ENCODE data around the gene BCAS3. TPM values are rescaled to one million over a fixed set of nuclear protein-coding genes. Genes with fewer than 3 reads are reported as not detected.

Gene BCAS3
- total RNA-seq, 2 experiments from 2014 or later = 13.4 to 14.5 TPM

GRCh38 chr17:61324950-61325349 lies 647.3 kb downstream of the BCAS3 start:
- H3K4me3 ChIP-seq (ENCODE audit: low read depth, low read length, poor library complexity, severe bottlenecking) = no peak overlapping the region
- no TSS peak for BruUV-seq (replicated peaks)
- ChIA-PET CTCF (ENCODE audit: unreplicated experiment) (no interaction called here), POLR2A (no interaction called here)
- H3K36me3 ChIP-seq (ENCODE audit: insufficient read depth, low read length) = no peaks in the 10 kb centered on the region
- TF ChIP-seq EZH2phosphoT487 (IDR thresholded peaks at IDR 0.05; ENCODE audit: borderline replicate concordance, low read depth, low read length) (no peak), CTCF (conservative IDR thresholded peaks at IDR 0.05; ENCODE audit: low read length) (no peak)
- H4K20me1 ChIP-seq (ENCODE audit: insufficient read depth, low read length) = no peaks in the 10 kb centered on the region
- intact Hi-C loops (cut with micrococcal nuclease; ENCODE audit: unreplicated experiment) = no loop called here
- H2AFZ ChIP-seq (ENCODE audit: low read length) = no peak overlapping the region
- no peaks in the 10 kb centered on the region for H3K9me2 ChIP-seq (ENCODE audit: insufficient read depth, low read length)
- no peak for DNase-seq (ENCODE audit: low spot score)
- H3K27ac ChIP-seq (ENCODE audit: low read depth, low read length, poor library complexity, severe bottlenecking) = no peak overlapping the region
- no peaks in the 10 kb centered on the region for H3K79me2 ChIP-seq (ENCODE audit: insufficient read depth, low read depth, low read length)
- H3K9me3 ChIP-seq (ENCODE audit: low read length) = no peaks in the 10 kb centered on the region
- H3K4me2 ChIP-seq (ENCODE audit: low read length) = no peak overlapping the region
- H3K4me1 ChIP-seq (ENCODE audit: insufficient read depth, low read length, poor library complexity, severe bottlenecking) = no peaks in the 10 kb centered on the region

- TF ChIP-seq CTCF (conservative IDR thresholded peaks at IDR 0.05; ENCODE audit: low read length) = no peak
- no peak for TF ChIP-seq EZH2phosphoT487 (IDR thresholded peaks at IDR 0.05; ENCODE audit: borderline replicate concordance, low read depth, low read length)
- no peak overlapping the region for H3K4me2 ChIP-seq (ENCODE audit: low read length)
- no peaks in the 10 kb centered on the region for H3K9me3 ChIP-seq (ENCODE audit: low read length)
- H3K9me2 ChIP-seq (ENCODE audit: insufficient read depth, low read length) = no peaks in the 10 kb centered on the region
- intact Hi-C loops (cut with micrococcal nuclease; ENCODE audit: unreplicated experiment) = no loop called here
- H3K36me3 ChIP-seq (ENCODE audit: insufficient read depth, low read length) = no peaks in the 10 kb centered on the region
- CTCF ChIA-PET (ENCODE audit: unreplicated experiment) = no interaction called here
- H4K20me1 ChIP-seq (ENCODE audit: insufficient read depth, low read length) = no peaks in the 10 kb centered on the region
- no TSS peak for BruUV-seq (replicated peaks)
- H3K4me3 ChIP-seq (ENCODE audit: low read depth, low read length, poor library complexity, severe bottlenecking) = no peak overlapping the region
- H3K4me1 ChIP-seq (ENCODE audit: insufficient read depth, low read length, poor library complexity, severe bottlenecking) = no peaks in the 10 kb centered on the region
- no peak overlapping the region for H3K27ac ChIP-seq (ENCODE audit: low read depth, low read length, poor library complexity, severe bottlenecking)
- POLR2A ChIA-PET = no interaction called here
- no peaks in the 10 kb centered on the region for H3K79me2 ChIP-seq (ENCODE audit: insufficient read depth, low read depth, low read length)
- H2AFZ ChIP-seq (ENCODE audit: low read length) = no peak overlapping the region
- no peak for DNase-seq (ENCODE audit: low spot score)
Measured at GRCh38 chr17:61325382-61326073, 647.9 kb downstream of the BCAS3 start.

- Histone ChIP-seq H2AFZ (ENCODE audit: low read length) (no peak overlapping the region), H3K36me3 (ENCODE audit: insufficient read depth, low read length) (no peaks in the 10 kb centered on the region), H4K20me1 (ENCODE audit: insufficient read depth, low read length) (no peaks in the 10 kb centered on the region), H3K79me2 (ENCODE audit: insufficient read depth, low read depth, low read length) (no peaks in the 10 kb centered on the region), H3K4me1 (ENCODE audit: insufficient read depth, low read length, poor library complexity, severe bottlenecking) (no peaks in the 10 kb centered on the region), H3K27ac (ENCODE audit: low read depth, low read length, poor library complexity, severe bottlenecking) (no peak overlapping the region), H3K9me2 (ENCODE audit: insufficient read depth, low read length) (no peaks in the 10 kb centered on the region), H3K4me2 (ENCODE audit: low read length) (no peak overlapping the region), H3K4me3 (ENCODE audit: low read depth, low read length, poor library complexity, severe bottlenecking) (no peak overlapping the region), H3K9me3 (ENCODE audit: low read length) (no peaks in the 10 kb centered on the region)
- BruUV-seq (replicated peaks) = no TSS peak
- TF ChIP-seq EZH2phosphoT487 (IDR thresholded peaks at IDR 0.05; ENCODE audit: borderline replicate concordance, low read depth, low read length) (no peak), CTCF (conservative IDR thresholded peaks at IDR 0.05; ENCODE audit: low read length) (no peak)
- DNase-seq (ENCODE audit: low spot score) = no peak
- intact Hi-C loops (cut with micrococcal nuclease; ENCODE audit: unreplicated experiment) = no loop called here
- ChIA-PET POLR2A (no interaction called here), CTCF (ENCODE audit: unreplicated experiment) (no interaction called here)
Measured at GRCh38 chr17:61326330-61326729, 648.7 kb downstream of the BCAS3 start.
